Measurements from ENCODE around the gene MED25.

Gene MED25

GRCh38 chr19:49840321-49840720, 22.2 kb downstream of the MED25 start:
- in situ Hi-C loops (cut with MboI; ENCODE audit: low sequenced_read_pairs): no loop called here

- in situ Hi-C loops (cut with MboI; ENCODE audit: low sequenced_read_pairs): no loop called here
Observed at GRCh38 chr19:49840736-49841249, 22.7 kb downstream of the MED25 start.

DNA sequence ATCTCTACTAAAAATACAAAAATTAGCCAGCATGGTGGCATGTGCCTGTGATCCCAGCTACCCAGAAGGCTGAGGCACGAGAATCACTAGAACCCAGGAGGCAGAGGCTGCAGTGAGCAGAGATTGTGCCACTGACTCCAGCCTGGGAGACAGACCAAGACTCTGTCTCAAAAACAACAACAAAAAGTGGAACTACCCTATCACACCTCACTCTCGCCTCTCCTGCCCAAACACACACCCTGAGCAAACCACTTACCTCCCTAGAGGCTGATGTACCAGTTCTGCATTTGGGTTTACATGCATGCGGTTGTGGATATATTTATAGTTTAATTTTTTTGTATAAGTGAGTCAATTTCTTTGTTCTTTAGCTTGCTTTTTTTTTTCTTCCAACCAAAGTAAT, 25.2 kb downstream of the MED25 start:
- in situ Hi-C loops (cut with MboI; ENCODE audit: low sequenced_read_pairs): no loop called here

DNA sequence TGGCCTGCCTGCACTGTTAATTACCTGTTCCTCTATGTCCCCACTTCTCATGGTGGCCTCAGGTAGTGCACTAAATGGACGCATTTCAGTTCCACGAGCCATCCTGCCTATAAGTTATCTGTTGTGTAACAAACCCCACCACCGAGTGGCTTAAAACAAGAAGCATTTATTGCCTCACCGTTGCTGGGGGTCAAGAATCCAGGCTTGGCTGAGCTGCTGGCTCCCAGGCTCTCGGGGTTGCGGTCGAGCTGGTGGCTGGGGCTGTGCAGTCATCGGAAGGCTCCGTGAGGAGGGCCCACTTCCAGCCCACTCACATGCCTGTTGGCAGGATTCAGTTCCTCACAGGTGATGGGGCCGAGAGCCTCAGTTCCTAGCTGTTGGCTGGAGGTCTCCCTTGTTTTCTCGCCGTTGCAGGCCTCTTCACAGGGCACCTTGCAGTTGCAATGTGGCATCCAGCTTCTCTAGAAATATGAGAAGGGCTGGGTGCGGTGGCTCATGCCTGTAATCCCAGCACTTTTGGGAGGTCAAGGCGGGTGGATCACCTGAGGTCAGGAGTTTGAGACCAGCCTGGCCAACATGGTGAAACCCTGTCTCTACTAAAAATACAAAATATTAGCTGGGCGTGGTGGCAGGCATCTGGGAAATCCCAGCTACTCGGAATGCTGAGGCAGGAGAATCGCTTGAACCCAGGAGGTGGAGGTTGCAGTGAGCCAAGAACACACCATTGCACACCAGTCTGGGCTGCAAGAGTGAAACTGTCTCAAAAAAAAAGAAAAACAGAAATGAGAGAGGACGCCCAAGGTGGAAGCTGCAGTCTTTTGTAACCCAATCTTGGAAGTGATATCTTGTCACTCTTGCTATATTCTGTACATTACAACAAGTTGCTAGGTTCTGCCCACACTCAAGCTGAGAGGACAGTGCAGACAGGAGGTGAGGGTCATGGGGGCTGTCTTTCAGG, 26.3 kb downstream of the MED25 start:
- in situ Hi-C loops (cut with MboI; ENCODE audit: low sequenced_read_pairs): no loop called here

DNA sequence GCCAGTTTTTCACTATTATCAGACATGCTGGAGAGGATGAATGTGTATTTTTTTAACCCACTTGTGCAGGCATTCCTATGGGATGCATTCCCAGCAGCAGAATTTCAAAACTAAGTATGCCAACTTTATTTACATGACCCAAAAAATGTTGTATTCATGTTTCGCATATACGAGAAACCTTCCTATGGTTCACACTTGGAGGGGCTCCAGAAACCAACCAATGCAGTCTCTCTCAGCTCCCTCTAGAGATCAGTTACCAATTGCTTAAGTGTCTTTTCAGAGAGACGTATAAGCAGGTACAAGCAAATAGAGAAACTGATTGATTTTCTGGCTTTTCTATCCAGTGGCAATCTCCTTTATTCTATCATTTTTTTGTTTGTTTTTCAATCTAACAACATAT, 27.3 kb downstream of the MED25 start:
- in situ Hi-C loops (cut with MboI; ENCODE audit: low sequenced_read_pairs): no loop called here

GRCh38 chr19:49846408-49846807, 28.3 kb downstream of the MED25 start:
- in situ Hi-C loops (cut with MboI; ENCODE audit: low sequenced_read_pairs): no loop called here

DNA sequence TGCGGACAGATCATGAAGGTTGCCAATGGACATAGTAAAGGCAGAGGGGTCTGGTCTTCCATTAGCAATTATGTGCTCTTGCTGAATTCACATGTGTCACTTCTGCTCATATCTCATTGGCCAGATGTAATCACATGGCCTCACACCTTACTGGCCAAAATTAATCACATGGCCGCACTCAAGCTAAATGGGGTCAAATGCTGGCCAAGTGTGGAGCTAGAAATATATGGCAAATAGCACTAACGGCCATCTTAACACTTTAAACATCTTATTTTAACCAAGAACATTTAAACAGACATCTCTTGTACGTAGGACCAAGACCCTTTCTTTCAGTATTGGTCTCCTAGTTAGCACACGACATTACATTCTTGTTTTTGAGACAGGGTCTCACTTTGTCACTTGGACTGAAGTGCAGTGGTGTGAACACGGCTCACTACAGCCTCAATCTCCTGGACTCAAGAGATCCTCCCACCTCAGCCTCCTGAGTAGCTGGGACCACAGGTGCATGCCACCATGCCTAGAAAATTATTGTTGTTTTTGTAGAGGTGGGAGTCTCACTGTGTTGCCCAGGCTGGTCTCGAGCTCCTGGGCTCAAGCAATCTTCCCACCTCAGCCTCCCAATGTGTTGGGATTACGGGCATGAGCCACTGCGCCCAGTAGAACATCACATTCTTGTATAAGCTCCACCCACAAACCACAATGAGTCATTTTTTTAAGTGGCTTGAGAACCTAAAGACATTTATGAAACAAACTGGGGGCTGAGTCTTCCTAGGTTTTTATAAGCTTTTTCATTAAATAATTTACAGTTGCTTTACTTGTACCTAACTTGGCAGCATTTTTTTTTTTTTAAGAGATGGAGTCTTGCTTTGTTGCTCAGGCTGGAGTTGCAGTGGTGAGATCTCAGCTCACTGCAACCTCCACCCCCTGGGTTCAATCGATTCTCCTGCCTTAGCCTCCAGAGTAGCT, 29.9 kb downstream of the MED25 start:
- in situ Hi-C loops (cut with MboI; ENCODE audit: low sequenced_read_pairs): no loop called here

- in situ Hi-C loops (cut with MboI; ENCODE audit: low sequenced_read_pairs): no loop called here
Observed at GRCh38 chr19:49848938-49849337, 30.8 kb downstream of the MED25 start.

DNA sequence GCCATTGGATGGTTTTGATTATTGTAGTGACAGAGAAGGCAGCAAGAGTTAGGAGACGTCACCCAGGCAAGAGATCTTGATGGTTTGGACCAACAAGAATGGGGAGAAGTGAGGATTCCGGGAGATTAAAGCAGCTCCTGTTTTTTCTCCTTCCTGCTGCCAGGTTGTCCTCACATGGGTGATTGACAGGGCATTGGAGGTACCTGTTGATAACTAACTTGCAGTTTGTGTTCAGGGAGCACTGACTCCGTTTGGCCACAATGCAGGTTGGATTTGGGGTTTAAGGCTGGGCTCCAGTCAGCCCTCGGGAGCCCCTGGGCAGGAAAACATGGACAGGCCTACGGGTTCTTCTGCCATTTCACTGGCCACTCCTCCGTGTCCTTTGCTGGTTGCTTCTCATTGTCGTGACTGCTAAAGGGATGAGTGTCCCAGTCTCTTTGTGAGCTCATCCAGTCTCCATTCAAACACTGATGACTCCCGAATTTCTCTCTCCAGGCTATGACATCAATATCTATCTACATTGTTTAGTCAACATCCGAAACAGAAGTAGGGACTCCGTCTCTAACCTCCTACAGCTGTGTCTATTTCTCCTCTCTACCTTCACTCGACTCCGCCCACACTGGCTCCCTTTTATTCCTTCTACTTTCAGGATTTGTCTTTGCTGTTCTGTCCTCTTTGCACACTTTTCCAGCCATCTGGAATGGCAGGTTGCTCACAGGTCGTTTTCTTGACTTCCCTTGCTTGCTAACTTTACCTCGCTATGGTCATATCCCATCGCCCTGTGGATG, 31.5 kb downstream of the MED25 start:
- in situ Hi-C loops (cut with MboI; ENCODE audit: low sequenced_read_pairs): no loop called here

DNA sequence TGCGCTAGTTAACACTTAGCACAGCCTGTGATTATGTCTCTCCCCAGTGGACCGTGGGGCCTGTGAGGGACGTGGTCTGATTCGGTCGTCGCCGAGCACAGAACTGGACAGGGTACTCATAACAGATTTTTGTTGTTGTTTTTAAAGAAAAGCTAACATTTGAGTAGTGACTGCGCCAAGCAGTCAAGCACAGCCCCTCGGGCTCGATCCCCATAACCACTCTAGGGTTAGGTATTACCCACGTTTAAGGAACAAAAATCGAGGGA, 32.1 kb downstream of the MED25 start:
- in situ Hi-C loops (cut with MboI; ENCODE audit: low sequenced_read_pairs): no loop called here

- in situ Hi-C loops (cut with MboI; ENCODE audit: low sequenced_read_pairs): no loop called here
Observed at GRCh38 chr19:49850487-49851342, 32.6 kb downstream of the MED25 start, which contains the start of gene PTOV1. Gene PTOV1 (plus strand): TSS chr19:49851159.

DNA sequence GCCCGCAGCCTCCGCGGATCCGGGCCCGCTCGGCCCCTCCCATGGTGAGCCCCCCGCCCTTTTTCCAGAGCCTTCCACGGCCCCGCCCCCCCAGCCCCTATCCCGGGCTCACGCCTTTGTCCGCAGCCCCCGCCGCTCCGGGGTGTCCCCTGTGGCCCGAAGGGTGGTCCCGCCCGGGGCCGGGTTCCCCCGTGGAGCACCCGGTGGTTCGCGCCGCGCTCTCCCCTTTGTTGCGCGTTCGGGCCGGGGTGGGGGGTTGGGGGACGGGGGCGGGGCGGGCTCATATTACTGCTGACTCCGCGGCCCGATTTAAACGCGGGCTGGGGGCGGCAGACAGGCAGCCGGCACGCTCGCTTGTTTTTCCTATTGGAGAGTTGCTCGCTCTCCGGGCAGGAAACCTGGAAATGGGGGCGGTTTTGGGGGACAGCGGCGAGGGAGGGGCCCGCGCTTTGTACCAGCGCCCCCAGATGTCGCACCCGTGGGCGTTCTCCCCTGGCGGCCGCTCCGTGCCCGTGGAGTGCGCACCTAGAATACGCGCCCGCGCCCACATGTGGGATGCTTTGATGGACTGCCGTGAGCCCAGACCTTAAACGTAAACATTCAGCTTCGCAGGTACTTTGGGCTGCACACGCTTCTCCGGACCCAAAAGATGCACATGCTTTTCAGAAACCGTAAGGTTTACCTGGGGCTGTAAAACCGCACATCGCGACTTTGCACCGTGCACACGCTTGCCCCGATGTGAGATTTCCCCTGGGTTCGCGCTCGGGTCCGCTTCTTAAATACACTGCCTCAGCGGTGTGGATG, 33.6 kb downstream of the MED25 start:
- in situ Hi-C loops (cut with MboI; ENCODE audit: low sequenced_read_pairs): no loop called here

GRCh38 chr19:49852631-49853126, 34.6 kb downstream of the MED25 start:
- in situ Hi-C loops (cut with MboI; ENCODE audit: low sequenced_read_pairs): no loop called here

- in situ Hi-C loops (cut with MboI; ENCODE audit: low sequenced_read_pairs): no loop called here
Observed at GRCh38 chr19:49853852-49854377, 35.8 kb downstream of the MED25 start.

GRCh38 chr19:49854378-49855263, 36.5 kb downstream of the MED25 start:
- in situ Hi-C loops (cut with MboI; ENCODE audit: low sequenced_read_pairs): no loop called here

DNA sequence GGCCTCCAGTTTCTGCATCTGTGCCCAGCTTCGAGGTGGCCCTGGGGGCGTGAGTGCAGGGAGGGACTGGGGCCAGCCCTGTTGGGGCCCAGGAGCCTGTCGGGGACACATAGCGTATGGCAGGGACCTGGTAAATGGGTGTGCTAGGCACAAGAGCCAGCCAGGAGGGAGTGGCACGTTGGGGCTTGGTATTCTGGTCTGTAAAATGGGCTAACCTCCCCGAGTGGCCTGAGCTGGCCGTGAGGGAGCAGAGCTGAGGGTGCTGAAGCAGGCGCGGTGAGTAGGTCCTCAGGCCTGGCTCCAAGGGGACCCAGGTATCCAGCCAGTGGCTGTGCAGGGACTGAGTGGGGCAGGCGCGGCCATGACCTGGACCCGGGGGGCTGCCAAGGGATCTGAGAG, 37.2 kb downstream of the MED25 start:
- in situ Hi-C loops (cut with MboI; ENCODE audit: low sequenced_read_pairs): no loop called here

- in situ Hi-C loops (cut with MboI; ENCODE audit: low sequenced_read_pairs): no loop called here
Observed at GRCh38 chr19:49855676-49856573, 37.8 kb downstream of the MED25 start.
